ENCODE measurements around the gene CBLN4.

Gene CBLN4

GRCh38 chr20:56002908-56003800, 2.2 kb downstream of the CBLN4 start:
- no peak overlapping the region for H3K27ac ChIP-seq (ENCODE audit: poor library complexity, severe bottlenecking)
- H3K4me3 ChIP-seq (ENCODE audit: severe bottlenecking), result no peak overlapping the region
- H3K4me1 ChIP-seq (ENCODE audit: insufficient read depth, poor library complexity, severe bottlenecking), result no peaks in the 10 kb centered on the region
- peak; percentile 8; the same call in 1 of the 3 replicates for ATAC-seq (ENCODE audit: low read depth)
- TF ChIP-seq CTCF (IDR thresholded peaks at IDR 0.05; ENCODE audit: poor library complexity, severe bottlenecking), result no peak
- no peaks in the 10 kb centered on the region for H3K36me3 ChIP-seq (ENCODE audit: low read depth)
- no peaks in the 10 kb centered on the region for H3K9me3 ChIP-seq (ENCODE audit: severe bottlenecking)
- H3K27me3 ChIP-seq (ENCODE audit: insufficient read depth, poor library complexity, severe bottlenecking), result peaks cover 99% of the 10 kb centered on the region
- DNase-seq (ENCODE audit: low spot score), result no peak

- H3K4me3 ChIP-seq (ENCODE audit: severe bottlenecking), result no peak overlapping the region
- no peak overlapping the region for H3K27ac ChIP-seq (ENCODE audit: poor library complexity, severe bottlenecking)
- H3K4me1 ChIP-seq (ENCODE audit: insufficient read depth, poor library complexity, severe bottlenecking), result no peaks in the 10 kb centered on the region
- ATAC-seq (ENCODE audit: low read depth), result no peak
- H3K9me3 ChIP-seq (ENCODE audit: severe bottlenecking), result no peaks in the 10 kb centered on the region
- H3K36me3 ChIP-seq (ENCODE audit: low read depth), result no peaks in the 10 kb centered on the region
- no peak for DNase-seq (ENCODE audit: low spot score)
- no peak for TF ChIP-seq CTCF (IDR thresholded peaks at IDR 0.05; ENCODE audit: poor library complexity, severe bottlenecking)
- H3K27me3 ChIP-seq (ENCODE audit: insufficient read depth, poor library complexity, severe bottlenecking), result peaks cover 99% of the 10 kb centered on the region
Measured at GRCh38 chr20:56001890-56002289, 3.4 kb downstream of the CBLN4 start.

GRCh38 chr20:56001106-56001785, 4.1 kb downstream of the CBLN4 start:
- no peak overlapping the region for H3K27ac ChIP-seq (ENCODE audit: poor library complexity, severe bottlenecking)
- no peak overlapping the region for H3K4me3 ChIP-seq (ENCODE audit: severe bottlenecking)
- H3K36me3 ChIP-seq (ENCODE audit: low read depth), result no peaks in the 10 kb centered on the region
- no peak for DNase-seq (ENCODE audit: low spot score)
- H3K4me1 ChIP-seq (ENCODE audit: insufficient read depth, poor library complexity, severe bottlenecking), result no peaks in the 10 kb centered on the region
- ATAC-seq (ENCODE audit: low read depth), result no peak
- TF ChIP-seq CTCF (IDR thresholded peaks at IDR 0.05; ENCODE audit: poor library complexity, severe bottlenecking), result no peak
- H3K9me3 ChIP-seq (ENCODE audit: severe bottlenecking), result no peaks in the 10 kb centered on the region
- H3K27me3 ChIP-seq (ENCODE audit: insufficient read depth, poor library complexity, severe bottlenecking), result peaks cover 98% of the 10 kb centered on the region

GRCh38 chr20:55978550-55978949, 26.8 kb downstream of the CBLN4 start:
- no peaks in the 10 kb centered on the region for H3K36me3 ChIP-seq (ENCODE audit: low read depth)
- no peak for ATAC-seq (ENCODE audit: low read depth)
- no peak for TF ChIP-seq CTCF (IDR thresholded peaks at IDR 0.05; ENCODE audit: poor library complexity, severe bottlenecking)

More at GRCh38 chr20:55978550-55978949, 26.8 kb downstream of the CBLN4 start:
- no peak overlapping the region for H3K4me3 ChIP-seq (ENCODE audit: severe bottlenecking)
- no peak overlapping the region for H3K27ac ChIP-seq (ENCODE audit: poor library complexity, severe bottlenecking)
- DNase-seq (ENCODE audit: low spot score), result no peak
- no peaks in the 10 kb centered on the region for H3K9me3 ChIP-seq (ENCODE audit: severe bottlenecking)
- H3K4me1 ChIP-seq (ENCODE audit: insufficient read depth, poor library complexity, severe bottlenecking), result no peaks in the 10 kb centered on the region
- H3K27me3 ChIP-seq (ENCODE audit: insufficient read depth, poor library complexity, severe bottlenecking), result peaks cover 4% of the 10 kb centered on the region

Measured in RWPE2 (cell line).